B cell (primary cell): Measurements from ENCODE around the gene LRBA.

Source experiments
- CTCF ChIP-seq: fragments of 200-600 bp; IDR thresholded peaks from one replicate; pipeline ENCODE4 v1.8.0; 2022; ENCODE audit warnings: antibody characterized with exemption, mild to moderate bottlenecking
- EZH2 ChIP-seq: IDR thresholded peaks from 2 replicates; pipeline ENCODE4 v1.6.1; 2012; ENCODE audit warnings: borderline replicate concordance, low read depth, mild to moderate bottlenecking, moderate library complexity, low read length; ENCODE audit not compliant: insufficient read depth, poor library complexity, severe bottlenecking

- TF ChIP-seq CTCF = no peak
- no peak for TF ChIP-seq EZH2
Observed at GRCh38 chr4:151000747-151001429, 14.2 kb downstream of the LRBA start.
